Inferior parietal cortex (tissue), 1 donor: Measurements from ENCODE around the gene NEDD4L.
"Not testable (repeated sequence)": the region's sequence is repeated elsewhere in the genome, so short reads cannot be mapped to it uniquely, and the experiment has no call there.

Experiments
- DNase-seq: peaks from one replicate; pipeline ENCODE4 v3.0.0-alpha.2; 2016; ENCODE audit errors: extremely low spot score

NEDD4L gene

DNA sequence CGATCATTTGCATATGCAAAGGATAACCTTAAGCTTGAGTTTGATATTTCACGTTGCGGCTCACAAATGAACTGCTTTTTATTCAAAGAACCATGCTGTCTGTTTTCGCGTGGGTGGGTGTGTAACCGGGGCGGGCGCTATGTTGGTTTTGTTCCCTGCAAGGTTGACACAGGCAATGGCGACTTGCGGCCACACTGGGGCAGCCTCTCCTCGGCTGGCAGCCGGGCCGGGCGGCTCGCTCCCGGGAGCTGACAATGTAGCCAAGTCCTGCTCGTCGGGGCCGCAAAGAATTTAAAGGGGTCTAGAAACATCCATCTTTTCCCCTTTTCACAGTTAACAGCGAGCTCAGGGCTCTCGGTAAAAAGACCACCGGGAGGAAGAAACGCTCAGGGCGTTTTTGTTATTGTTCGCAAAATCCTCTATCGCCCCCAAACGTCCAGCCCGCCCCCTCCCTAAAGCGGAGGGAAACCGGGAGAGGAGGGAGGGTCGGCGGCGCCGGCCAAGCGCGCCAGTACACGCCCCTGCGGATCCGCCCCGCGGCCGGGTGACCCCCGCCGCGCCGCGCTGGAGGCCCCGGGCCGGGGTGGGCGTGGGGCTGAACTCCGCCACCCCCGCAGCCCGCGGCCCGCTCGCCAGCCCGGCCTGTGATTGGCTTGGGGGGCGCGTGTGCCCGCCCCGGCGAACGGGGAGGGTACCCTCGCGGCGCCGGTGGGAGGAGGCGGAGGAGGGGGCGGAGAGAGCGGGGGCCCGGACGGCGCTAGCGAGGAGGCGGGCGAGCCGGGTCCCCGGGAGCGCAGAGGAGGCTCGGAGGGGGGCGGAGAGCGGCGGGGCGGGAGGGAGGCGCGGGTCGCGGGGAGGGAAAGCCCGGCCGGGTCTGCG is at the start of gene NEDD4L:
Gene NEDD4L (plus strand): TSS at position 736 of the 879 bp plus-strand sequence. CDS start 435 bp downstream, outside the sequence.
- DNase-seq = peak; percentile 80

DNA sequence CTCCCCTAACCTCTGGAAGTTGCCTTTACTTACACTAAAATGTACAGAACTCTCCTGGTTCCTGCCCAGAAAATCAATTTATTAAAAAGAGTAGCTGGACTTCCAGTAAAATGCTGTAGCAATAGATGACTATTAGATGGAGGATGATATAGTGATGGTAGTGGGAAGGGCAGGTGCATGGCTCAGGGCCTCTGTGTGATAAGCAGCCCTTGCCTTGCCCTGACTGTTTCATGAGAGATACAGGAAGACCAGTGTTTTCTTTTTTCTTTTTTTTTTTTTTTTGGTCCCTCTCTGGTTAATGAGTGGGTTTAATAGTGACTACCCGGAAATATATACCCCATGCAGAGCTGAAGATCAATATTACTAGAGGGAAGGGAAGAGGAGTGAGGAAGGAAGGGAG is 48.7 kb upstream of the NEDD4L start:
- DNase-seq = no peak

DNA sequence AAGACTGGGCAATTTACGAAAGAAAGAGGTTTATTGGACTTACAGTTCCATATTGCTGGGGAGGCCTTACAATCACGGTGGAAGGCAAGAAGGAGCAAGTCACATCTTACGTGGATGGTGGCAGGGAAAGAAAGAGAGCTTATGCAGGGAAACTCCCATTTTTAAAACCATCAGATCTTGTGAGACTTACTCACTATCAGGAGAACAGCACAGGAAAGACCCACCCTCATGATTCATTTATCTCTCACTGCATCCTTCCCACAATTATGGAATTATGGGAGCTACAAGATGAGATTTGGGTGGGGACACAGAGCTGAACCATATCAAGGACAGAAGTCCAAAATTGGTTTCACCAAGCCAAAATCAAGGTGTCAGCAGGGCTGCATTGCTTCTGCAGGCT is 47.1 kb upstream of the NEDD4L start:
- DNase-seq = not testable (repeated sequence)

DNA sequence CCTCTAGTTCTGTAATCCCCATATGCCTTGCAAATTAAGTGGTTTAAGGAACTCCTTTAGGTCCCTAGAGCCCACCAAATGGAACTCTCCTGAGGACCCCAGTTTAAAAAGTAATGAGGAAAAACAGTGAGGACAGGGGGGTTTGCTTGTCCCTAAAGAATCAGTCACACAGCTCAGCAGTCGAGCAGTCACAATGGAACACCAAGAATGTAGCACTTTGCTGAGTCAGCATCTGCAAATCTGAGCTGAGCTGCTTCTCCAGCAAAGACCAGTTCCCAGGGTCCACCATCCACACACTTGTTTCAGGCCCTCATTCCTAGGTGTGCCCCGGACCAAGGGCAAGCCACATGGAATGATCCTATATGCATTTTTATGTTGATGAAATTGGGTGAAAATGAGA is 46.2 kb upstream of the NEDD4L start:
- DNase-seq = no peak

DNA sequence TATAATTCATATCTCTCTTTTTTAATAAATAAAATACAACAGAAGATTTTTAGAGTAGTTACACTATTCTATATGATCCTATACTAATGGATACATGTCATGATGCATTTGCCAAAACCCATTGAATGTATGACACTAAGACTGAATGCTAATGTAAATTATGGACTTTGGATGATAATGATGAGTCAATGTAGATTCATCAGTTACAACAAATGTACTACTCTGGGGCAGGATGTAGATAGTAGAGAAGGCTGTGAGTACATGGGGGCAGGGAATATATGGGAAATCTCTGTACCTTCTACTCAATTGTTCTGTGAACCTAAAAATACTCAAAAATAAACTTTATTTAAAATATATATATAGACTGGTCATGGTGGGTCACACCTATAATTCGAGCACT is 45.6 kb upstream of the NEDD4L start:
- DNase-seq = no peak

DNA sequence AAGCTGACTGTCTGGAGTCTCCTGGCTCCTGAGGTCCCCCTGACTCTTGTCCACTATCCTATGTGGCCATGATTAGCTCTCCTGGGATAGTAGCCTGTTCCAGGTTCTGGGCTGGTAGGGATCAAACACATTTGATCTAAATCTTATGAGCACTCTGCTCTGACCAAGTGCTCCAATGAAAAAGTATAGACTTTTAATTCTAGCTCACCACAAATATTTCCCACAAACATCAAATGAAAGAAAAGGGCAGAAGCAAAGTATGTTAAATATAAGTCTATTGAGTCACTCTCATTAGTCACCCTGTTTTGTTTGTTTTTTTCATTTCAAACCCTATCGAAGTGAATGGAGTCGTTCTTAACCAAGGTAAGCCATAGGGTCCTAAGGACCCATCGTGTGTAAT is 39.7 kb upstream of the NEDD4L start:
- no peak for DNase-seq

DNA sequence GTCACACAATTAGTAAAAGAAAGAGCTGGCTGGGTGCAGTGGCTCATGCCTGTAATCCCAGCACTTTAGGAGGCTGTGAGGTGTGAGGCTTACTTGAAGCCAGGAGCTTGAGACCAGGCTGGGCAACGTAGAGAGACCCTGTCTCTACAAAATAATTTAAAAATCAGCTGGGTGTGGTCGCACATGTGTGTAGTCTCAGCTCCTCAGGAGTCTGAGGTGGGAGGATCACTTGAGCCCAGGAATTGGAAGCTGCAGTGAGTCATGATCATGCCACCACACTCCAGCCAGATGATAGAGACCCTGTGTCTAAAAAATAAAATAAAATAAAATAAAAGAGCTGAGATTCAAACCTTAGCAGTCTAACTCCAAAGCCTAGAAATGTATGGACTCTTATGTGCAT is 39.0 kb upstream of the NEDD4L start:
- no peak for DNase-seq

DNA sequence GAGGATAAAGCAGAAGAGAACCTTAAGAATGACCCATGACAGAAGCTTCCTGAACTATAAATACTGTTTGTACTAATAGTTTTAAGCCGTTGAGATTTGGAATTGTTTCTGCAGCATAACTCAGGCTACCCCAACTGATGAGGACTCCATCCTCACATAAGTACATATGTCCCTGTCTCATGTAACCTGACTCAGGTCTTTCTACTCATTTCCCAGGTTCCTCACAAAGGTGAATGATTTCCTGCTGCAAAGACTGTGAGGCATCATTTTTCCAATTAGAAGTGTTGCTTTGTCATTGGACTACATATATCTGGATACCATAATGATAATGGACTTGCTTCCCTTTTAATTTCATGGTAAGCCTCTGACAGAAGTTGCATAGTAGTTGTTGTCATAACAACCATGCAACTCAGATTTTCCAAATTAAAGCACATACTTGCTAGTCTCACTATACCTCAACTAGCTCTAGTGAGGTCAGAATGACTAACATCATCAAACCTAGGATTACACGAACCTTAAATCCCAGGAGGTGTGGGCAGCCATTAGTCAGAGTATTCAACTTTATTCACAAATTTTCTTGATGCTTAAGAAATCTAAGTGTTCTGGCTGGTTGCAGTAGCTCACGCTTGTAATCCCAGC is 38.0 kb upstream of the NEDD4L start:
- no peak for DNase-seq

DNA sequence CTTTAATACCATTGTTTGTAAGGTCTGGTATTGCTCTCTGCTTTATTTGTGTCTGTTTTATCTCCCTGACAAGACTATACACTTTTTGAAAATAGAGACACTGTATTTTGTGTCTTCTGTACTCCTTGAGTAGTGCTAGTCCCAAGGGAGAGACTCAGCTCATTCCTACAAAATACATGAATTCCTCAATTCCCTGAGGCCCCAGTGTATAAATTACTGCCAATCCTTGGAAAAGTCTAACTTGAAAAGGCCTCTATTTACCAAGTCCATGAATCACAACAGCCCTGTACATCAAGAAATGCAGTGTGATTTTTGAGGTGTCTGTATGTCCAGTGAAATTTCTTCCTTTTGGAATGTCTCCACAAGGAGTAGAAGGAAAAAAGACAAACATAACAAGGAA is 34.9 kb upstream of the NEDD4L start:
- no peak for DNase-seq

DNA sequence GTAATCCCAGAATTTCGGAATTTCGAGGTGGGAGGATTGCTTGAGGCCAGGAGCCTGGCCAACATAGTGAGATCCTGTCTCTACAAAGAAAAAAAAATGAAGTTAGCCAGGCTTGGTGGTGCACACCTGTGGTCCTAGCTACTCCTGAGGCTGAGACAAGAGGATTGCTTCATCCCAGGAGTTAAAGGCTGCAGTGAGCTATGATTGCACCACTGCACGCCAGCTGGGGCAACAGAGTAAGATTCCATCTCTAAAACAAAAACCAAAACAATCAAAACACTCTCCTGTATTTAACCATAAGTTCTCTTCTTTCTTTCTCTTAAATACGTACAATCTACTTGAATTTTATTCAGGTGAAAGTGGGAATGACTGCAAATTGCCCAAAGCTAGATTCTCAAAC is 33.8 kb upstream of the NEDD4L start:
- no peak for DNase-seq

DNA sequence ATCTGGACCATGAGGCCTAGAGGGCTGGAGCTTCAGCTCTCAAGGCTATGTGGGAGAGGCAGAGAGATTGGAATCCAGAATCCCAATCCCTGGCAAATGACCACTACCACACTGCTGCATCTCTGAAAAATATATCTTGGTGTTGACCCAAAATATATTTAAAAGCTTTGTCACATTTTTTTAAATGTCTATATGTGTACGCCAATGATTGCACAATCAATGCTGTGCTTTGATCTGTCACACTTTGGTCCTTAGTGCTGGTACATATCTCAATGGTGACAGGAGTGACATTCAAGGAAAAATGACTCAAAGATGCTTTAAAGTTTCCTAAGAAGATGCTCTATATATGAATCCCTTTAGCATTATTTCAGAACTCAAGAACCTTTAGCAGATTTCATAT is 31.7 kb upstream of the NEDD4L start:
- DNase-seq = no peak

DNA sequence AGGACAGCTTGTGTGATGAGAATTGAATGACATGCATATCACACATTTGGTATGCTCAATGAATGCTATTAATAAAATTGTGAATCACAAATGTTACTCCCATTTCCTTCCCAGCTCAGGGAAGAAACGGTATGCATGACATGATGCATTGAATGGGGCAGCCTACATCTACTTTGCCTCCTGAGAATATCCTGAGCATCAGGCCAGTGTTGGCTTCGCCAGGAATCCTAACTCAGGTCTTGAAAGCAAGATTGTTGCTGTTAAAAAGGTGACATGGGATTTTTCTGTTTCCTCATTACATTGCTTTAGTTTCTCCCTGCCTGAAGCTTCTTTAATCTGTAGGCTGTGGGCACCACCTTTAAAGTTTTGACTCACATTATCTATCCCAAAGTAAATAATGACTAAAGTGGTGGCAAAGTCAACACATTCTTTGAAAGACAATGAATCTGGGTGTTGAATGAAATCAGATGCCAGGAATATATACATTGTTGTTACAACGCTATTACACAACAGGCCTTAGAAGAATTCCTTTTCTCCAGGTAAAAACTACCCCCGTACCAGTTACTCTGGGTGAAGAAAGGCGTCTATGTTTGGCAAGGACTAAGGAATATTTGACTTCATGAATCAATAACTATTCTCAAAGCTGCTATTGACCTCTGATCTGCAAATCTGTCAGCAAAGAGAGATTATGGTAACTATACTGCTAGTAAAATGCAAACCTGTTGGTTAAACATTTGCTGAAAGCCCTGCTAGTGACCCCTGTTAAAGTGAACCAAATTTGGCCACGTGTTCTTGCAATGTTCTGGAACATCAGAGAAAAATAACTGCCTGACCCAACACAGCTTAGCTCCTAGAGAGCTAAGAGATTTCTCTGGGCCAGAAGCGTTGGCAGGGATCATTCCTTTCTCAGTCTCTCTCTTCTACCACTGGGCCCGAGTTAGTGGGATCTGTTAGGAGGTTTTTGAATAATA is 30.5 kb upstream of the NEDD4L start:
- no peak for DNase-seq

DNA sequence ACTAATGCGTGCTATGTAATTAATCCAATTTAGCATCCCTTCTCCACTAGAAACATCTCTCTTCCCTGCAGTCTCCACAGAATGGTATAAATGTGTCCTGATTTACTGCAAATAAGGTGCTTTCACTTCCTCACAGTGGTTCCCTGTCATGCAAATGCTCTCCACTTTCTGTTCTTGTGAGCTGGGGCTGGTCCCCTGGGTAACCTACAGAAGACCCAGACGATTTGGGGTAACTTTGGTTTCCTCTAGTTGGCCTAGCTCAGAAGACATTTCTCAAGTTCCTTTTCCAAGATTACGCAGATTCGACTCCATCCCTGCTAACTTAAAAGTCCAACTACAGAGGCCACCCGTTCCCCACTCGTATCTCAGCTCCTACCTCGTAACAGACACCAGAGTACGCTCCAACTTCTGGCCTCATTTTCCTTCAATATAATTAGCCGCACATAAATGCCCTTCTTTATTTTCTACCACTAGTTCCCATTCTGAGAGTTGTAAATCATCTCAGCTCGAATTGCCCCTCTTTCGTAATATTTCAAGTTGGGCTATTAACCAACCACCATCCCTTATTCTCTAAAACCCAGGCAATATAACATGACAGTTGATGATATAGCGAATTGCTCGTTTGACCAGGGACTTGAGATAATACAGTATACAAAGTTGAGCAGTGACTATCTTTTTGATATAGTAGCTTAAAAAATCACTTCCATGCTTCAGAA is 28.8 kb upstream of the NEDD4L start:
- no peak for DNase-seq

DNA sequence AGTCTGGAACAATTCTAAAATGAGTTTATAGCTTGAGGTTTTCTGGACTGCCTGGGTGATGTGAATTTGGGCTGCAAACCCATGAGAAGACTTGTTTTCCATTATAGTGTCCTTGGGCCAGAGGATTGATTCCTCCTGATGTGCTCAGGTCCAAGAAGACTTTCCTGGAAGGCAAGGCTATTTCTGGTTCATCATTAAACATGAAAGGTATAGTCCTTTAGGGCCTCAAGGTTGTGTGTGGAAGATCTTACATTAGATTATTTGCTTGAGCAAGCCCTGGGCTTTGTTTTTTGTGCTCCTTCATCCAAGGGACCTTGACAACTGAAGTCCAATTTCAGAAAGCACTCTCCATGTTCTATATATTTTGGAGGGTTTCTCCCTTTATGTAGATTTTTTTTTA is 26.8 kb upstream of the NEDD4L start:
- no peak for DNase-seq

DNA sequence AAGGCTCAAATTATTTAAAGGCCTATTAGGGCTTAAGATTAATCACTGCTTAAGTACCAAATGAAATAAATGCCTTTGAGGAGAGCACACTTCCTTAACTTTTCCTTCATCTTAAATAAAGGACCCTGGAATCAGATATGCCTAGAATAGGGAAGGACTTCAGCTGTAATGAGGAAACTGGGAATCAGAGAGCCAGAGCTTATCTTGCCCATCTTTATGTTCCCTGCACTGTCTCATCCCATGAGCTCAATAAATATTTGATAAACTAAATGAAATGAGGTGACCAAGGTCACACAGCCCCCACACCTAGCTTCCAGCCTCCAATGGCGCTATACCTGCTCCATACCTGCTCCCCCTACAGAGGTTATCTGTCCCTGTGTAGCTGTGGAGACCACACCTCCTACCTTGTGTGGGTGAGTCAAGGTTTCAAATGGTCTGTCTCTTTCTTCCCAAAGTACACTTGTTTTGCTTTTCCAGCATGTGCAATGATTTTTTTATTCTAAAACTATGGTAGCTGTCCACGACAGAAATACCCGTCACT is 23.4 kb upstream of the NEDD4L start:
- no peak for DNase-seq

DNA sequence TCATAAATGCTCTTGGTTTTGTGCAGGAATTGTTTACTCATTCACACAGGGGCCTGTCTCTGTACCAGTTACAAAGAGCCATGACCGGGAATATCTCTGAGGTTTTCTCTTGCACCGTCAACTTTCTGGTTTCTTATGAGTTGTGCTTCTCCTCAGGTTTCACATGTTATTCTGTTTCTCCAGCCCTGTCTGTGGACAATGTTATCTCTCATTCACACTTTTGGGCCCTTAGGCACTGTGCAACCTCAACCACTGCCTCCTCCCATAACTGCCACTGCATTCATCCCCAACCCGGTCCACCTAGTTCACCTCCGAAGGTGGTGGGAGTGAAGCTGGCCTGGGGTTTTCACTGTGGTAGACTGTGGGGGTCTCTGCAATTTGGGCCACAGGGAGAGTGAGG is 22.5 kb upstream of the NEDD4L start:
- DNase-seq = no peak

DNA sequence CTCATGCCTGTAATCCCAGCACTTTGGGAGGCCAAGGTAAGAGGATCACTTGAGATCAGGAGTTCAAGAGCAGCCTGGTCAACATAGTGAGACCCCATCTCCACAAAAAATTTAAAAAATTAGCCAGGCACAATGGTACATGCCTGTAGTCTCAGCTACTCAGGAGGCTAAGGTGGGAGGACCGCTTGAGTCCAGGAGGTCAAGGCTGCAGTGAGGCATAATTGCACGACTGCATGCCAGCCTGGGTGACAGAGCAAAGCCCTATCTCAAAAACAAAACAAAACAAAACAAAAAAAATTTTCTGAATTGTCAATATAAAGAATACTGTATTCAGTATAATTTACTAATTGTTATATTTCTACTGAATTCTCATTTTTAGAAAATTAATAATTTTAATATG is 20.9 kb upstream of the NEDD4L start:
- no peak for DNase-seq

DNA sequence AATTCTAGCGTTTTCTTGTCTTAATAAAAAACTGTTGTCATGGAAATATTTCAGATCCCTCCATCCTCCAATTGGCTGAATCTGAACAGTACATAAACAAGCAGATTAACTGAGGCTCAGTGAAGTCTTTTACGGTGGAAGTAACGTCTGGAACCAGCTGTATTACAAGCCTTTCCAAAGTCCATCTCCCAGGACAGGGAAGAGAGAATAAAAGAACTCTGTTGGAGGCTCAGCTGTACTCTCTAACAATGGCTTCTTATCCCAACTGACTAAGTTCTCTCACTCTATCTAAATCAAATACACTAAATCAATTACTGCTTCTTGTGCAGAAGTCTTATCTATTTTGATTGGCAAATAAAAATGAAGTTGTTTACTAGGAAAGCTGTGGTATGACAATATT is 19.9 kb upstream of the NEDD4L start:
- no peak for DNase-seq

DNA sequence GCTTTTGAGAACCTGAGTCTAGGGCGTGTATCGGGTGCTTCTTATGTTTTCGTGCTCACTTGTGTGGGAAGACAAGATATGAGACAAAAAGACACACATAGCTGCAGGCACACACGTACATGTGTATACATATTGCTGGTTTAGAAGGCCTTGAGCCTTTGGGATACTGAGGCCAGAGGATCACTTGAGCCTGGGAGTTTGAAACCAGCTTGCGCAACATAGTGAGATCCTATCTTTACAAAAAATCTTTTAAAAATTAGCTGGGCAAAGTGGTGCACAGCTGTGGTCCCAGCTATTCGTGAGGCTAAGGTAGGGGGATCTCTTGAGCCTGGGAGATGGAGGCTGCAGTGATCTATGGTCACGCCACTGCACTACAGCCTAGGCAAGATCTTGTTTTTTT is 18.8 kb upstream of the NEDD4L start:
- DNase-seq = no peak

DNA sequence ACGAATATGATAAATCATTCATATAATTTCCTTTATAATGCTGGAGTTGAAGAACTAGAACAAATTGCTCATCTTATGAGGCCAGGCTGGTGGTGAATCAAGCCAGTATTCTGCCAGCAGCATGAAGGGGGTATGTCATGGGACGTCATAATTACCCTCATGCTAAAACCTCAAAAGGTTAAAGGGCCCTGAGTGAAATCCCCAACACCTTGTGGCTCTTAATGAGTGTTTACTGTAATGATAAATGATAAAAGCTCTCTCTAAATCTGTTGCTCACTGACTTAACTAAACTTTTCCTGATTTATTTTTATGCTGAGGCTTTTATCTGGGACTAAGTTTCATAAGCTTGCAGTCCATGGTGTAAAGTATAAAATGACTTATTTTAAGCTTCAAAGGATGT is 18.3 kb upstream of the NEDD4L start:
- DNase-seq = no peak

DNA sequence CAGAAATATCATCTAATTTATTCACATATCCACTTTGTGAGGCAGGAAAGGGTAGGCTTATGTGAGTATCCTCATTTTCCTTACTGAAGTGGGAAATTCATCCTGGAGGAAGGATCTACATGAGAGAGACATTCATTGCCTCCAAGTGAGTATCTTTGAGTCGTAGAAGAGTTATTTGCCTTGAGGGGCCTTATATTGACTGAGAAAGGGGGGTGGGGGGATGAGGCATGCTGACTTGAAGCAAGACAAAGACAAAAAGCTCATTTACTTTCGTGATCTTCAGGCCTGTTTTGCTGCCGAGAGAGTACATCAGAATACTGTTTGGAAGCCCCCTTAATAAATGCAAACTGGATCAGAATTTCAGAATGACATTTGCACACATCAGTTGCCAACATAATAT is 17.6 kb upstream of the NEDD4L start:
- no peak for DNase-seq
